Lower leg skin (tissue), 4 donors: ENCODE measurements around the gene LAMB4. TPM values are rescaled to one million over a fixed set of nuclear protein-coding genes. Genes with fewer than 3 reads are reported as not detected.

Experiments
- DNase-seq, 2 donors: peaks; one replicate each; pipeline ENCODE4 v3.0.0-alpha.2; 2019; ENCODE audit warnings: low spot score in 2 of 2
- H3K4me3 ChIP-seq: fragments of 200-600 bp; sonication (generic); 2 replicates; pipeline ENCODE4 v1.5.1; 2017; ENCODE audit warnings: mild to moderate bottlenecking, low read depth; ENCODE audit not compliant: poor library complexity, severe bottlenecking
- POLR2A ChIP-seq, 2 donors: fragments of 450-650 bp; IDR thresholded peaks; one replicate each; pipeline ENCODE4 v1.6.1; 2016 to 2017; ENCODE audit warnings: antibody characterized with exemption in 2 of 2, mild to moderate bottlenecking in 1 of 2, moderate library complexity in 1 of 2
- WGBS, 2 donors: methylation state at CpG; one replicate each; pipeline ENCODE4 v1.1.5; 2018; 5-methylcytosine and 5-hydroxymethylcytosine counted together
- intact Hi-C: fragments of 100-400 bp; cut with DNase I; formaldehyde crosslinking; loops from one replicate; pipeline ENCODE4 v1.15.0; 2023; ENCODE audit warnings: low total_unique reads
- total RNA-seq, 4 donors: library from RNA; depleted of rRNA; stranded (reverse); fragments of >200 nt; gene quantifications; one replicate each; pipeline ENCODE4 v1.1.0, GENCODE V29; 2016
- TF ChIP-seq, protein P1 (sequence below), 3 donors: fragments of 450-650 bp; IDR thresholded peaks; one replicate each; pipeline ENCODE4 v1.5.1; 2016; ENCODE audit warnings: antibody characterized with exemption in 3 of 3, mild to moderate bottlenecking in 3 of 3, moderate library complexity in 2 of 3

The LAMB4 gene
- total RNA-seq, 4 donors from 2014 or later, result 125 to 306 (median 156) TPM

DNA sequence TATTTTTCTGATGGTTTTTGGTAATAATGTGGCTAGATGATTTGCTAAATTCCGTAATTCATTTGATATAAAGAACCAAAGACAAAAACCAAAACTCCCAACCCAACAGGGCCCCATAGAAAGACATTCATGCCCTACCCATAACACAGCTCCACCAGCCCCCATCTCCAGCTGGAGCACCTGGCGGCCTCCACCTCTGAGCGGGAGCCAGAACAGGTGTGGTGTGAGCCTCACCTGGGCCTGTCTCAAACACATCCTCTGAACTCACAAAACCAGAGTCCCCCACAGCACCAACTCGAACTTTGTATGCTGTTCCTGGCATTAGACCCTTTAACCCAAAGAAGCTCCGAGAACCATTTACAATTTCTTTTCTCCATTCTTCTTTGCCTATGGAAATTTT is 36.5 kb upstream of the LAMB4 start:
- H3K4me3 ChIP-seq, result no peak overlapping the region
- intact Hi-C loops, result no loop called here
- no peak for DNase-seq
- WGBS, 2 donors, result 87 to 96% methylated on average over 5 of the region's 5 CpGs
- TF ChIP-seq, protein P1, sequence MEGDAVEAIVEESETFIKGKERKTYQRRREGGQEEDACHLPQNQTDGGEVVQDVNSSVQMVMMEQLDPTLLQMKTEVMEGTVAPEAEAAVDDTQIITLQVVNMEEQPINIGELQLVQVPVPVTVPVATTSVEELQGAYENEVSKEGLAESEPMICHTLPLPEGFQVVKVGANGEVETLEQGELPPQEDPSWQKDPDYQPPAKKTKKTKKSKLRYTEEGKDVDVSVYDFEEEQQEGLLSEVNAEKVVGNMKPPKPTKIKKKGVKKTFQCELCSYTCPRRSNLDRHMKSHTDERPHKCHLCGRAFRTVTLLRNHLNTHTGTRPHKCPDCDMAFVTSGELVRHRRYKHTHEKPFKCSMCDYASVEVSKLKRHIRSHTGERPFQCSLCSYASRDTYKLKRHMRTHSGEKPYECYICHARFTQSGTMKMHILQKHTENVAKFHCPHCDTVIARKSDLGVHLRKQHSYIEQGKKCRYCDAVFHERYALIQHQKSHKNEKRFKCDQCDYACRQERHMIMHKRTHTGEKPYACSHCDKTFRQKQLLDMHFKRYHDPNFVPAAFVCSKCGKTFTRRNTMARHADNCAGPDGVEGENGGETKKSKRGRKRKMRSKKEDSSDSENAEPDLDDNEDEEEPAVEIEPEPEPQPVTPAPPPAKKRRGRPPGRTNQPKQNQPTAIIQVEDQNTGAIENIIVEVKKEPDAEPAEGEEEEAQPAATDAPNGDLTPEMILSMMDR (IDR thresholded peaks at IDR 0.05), result no peak
- TF ChIP-seq POLR2A (IDR thresholded peaks at IDR 0.05), result no peak

DNA sequence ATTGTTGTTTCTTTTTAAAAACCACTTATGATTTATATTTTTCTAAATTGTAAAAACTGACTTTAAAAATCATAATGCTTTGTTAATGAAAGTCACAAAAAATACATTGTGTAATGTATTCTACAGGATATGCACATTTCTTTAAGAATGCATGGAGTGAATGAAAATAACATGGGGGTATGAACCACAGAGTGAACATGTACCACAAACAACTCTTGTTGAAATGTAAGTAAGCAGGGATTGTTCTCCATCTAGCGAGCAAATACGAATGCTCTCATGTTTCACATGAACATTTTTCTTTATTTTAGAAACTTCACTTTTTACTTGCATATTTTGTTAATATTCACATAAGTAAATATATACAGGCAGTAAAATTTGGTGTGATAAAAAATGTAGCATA is 35.6 kb upstream of the LAMB4 start:
- TF ChIP-seq, protein P1 (IDR thresholded peaks at IDR 0.05), result no peak
- no peak for TF ChIP-seq POLR2A (IDR thresholded peaks at IDR 0.05)
- no peak for DNase-seq
- 91 to 99% methylated on average over 2 of the region's 2 CpGs for WGBS, 2 donors
- no peak overlapping the region for H3K4me3 ChIP-seq
- intact Hi-C loops, result no loop called here

DNA sequence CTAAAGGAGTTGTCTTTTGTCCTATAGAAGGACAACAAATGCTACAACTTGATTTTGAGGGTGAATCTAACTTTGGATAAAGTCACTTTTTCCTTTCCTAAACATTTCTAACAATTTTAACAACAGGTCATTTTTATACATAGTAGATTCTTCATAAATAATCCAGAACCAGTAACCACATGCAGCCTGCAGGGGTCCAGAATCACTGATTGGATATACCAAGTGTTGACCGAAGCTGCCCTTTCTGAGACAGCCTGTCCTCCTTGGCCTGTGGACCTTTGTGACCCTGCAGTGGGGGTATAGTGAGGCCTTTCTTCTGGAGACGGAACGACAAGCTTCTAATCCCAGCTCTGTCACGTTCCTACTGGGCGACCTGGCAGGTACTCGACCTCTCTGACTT is 34.8 kb upstream of the LAMB4 start:
- TF ChIP-seq, protein P1 (IDR thresholded peaks at IDR 0.05), result no peak
- TF ChIP-seq POLR2A (IDR thresholded peaks at IDR 0.05), result no peak
- no peak overlapping the region for H3K4me3 ChIP-seq
- intact Hi-C loops, result no loop called here
- 72 to 77% methylated on average over 6 of the region's 6 CpGs for WGBS, 2 donors
- no peak for DNase-seq

DNA sequence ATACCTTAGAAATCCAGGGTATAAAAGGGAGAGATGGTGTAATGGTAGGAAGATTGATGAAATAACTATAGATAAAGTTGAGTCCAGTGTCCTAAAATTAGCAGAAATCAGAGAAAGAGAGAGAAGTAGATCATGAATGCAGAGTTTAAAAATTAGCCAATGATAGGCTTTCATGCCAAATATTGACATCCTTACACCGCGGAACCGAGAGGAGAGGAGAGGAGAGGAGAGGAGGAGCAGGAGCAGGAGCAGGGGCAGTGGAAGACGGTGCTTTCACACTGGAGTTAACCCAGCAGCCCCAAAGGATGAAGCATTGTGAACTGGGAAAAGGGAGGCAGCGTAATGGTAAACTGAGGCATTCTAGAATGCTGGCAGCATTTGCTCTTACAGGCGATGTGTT is 34.2 kb upstream of the LAMB4 start:
- intact Hi-C loops, result no loop called here
- TF ChIP-seq POLR2A (IDR thresholded peaks at IDR 0.05), result no peak
- TF ChIP-seq, protein P1 (IDR thresholded peaks at IDR 0.05), result no peak
- no peak overlapping the region for H3K4me3 ChIP-seq
- no peak for DNase-seq
- 76 to 82% methylated on average over 6 of the region's 6 CpGs for WGBS, 2 donors

DNA sequence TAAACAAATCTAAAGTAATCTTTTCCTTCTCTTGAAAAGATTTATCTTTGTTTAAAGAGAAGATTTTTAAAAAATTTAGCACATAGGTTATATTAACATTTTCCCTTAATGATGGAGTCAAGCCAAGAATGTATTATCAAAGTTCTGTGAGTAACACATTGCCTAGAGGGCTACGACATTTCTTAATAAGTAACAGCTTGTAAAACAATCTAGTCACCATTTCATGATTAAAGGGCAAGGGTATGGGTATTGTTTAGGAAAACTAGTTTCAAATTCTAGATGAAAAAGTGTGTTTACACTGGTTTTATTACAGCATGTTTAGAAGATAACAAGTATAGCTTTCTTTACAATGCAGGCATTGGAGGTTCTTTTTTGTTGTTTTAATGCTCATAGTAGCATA is 28.6 kb upstream of the LAMB4 start:
- DNase-seq, result no peak
- no peak for TF ChIP-seq POLR2A (IDR thresholded peaks at IDR 0.05)
- TF ChIP-seq, protein P1 (IDR thresholded peaks at IDR 0.05), result no peak
- intact Hi-C loops, result no loop called here
- no peak overlapping the region for H3K4me3 ChIP-seq
- WGBS, 2 donors, result 34 to 46% methylated on average over 1 of the region's 1 CpG

DNA sequence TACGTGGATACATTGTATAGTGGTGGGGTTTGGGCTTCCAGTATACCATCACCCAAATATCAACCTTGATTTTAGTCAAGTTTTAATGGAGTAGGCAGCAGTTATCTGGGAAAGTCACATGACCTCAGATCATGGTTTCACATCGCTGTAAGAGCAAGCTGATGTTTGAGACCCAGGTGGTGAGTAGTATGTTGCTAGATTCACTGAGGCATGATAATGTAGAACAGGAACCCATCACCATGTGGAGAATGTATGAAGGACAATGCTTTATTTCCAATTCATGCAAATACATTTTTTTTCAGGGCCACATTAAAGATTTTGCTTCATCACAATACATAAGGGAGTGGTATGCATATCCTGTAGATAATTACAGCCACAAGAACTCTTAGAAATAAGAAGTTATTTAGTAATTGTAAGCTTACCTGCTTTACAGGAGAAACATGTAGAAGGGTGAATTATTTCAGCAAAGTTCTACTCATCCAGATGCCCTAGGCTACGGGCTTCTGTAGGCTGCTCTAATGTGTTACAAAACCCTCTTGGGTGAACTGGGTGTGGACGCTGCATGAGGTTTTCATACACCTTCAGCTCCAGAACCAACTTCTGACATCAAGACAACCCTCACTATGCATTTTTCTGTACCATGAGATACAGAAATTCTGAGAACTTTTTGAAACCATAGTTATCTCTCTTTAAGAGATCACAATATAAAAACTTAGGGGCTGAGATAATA is 27.6 kb upstream of the LAMB4 start:
- no peak overlapping the region for H3K4me3 ChIP-seq
- WGBS, 2 donors, result 68 to 82% methylated on average over 4 of the region's 4 CpGs
- TF ChIP-seq, protein P1 (IDR thresholded peaks at IDR 0.05), result no peak
- no peak for TF ChIP-seq POLR2A (IDR thresholded peaks at IDR 0.05)
- intact Hi-C loops, result no loop called here
- no peak for DNase-seq
